ENCODE measurements around the gene LUZP1. TPM values are rescaled to one million over a fixed set of nuclear protein-coding genes. Genes with fewer than 3 reads are reported as not detected.

Gene LUZP1
- total and polyA plus RNA-seq, 9 donors: 6.8 to 30.7 (median 23.2) TPM

- no peaks in the 10 kb centered on the region for H3K4me1 ChIP-seq (ENCODE audit: insufficient read depth)
- WGBS, 3 donors: 87 to 93% (median 93%) methylated on average over 1 of the region's 1 CpG
- DNase-seq: no peak
- no peak overlapping the region for H3K27ac ChIP-seq
- H3K9me3 ChIP-seq: no peaks in the 10 kb centered on the region
- no peak overlapping the region for H3K4me3 ChIP-seq
- intact Hi-C loops (cut with DNase I): no loop called here
- no peak for TF ChIP-seq POLR2A (IDR thresholded peaks at IDR 0.05)
- TF ChIP-seq CTCF (IDR thresholded peaks at IDR 0.05): no peak
- TF ChIP-seq EP300 (IDR thresholded peaks at IDR 0.05): no peak
- H3K27me3 ChIP-seq: no peaks in the 10 kb centered on the region
- H3K36me3 ChIP-seq: no peaks in the 10 kb centered on the region
These were observed 32.2 kb upstream of the LUZP1 start for GRCh38 chr1:23200883-23201282.

GRCh38 chr1:23198373-23198772, 29.7 kb upstream of the LUZP1 start:
- no peaks in the 10 kb centered on the region for H3K27me3 ChIP-seq
- H3K27ac ChIP-seq: no peak overlapping the region
- TF ChIP-seq CTCF (IDR thresholded peaks at IDR 0.05) (no peak), EP300 (IDR thresholded peaks at IDR 0.05) (no peak), POLR2A (IDR thresholded peaks at IDR 0.05) (no peak)
- intact Hi-C loops (cut with DNase I): no loop called here
- no peaks in the 10 kb centered on the region for H3K9me3 ChIP-seq
- H3K4me3 ChIP-seq: no peak overlapping the region
- DNase-seq: no peak
- no peaks in the 10 kb centered on the region for H3K36me3 ChIP-seq
- H3K4me1 ChIP-seq (ENCODE audit: insufficient read depth): no peaks in the 10 kb centered on the region
- 40 to 51% (median 44%) methylated on average over 4 of the region's 4 CpGs for WGBS, 3 donors

GRCh38 chr1:23196627-23197328, 28.1 kb upstream of the LUZP1 start:
- WGBS, 3 donors: 59 to 68% (median 66%) methylated on average over 10 of the region's 10 CpGs
- no peak for DNase-seq
- TF ChIP-seq CTCF (IDR thresholded peaks at IDR 0.05) (no peak), EP300 (IDR thresholded peaks at IDR 0.05) (no peak), POLR2A (IDR thresholded peaks at IDR 0.05) (no peak)

GRCh38 chr1:23194119-23194984, 25.7 kb upstream of the LUZP1 start:
- H3K4me1 ChIP-seq (ENCODE audit: insufficient read depth): no peaks in the 10 kb centered on the region
- no peaks in the 10 kb centered on the region for H3K9me3 ChIP-seq
- H3K27me3 ChIP-seq: no peaks in the 10 kb centered on the region
- H3K4me3 ChIP-seq: no peak overlapping the region
- WGBS, 3 donors: 11 to 24% (median 12%) methylated on average over 11 of the region's 11 CpGs
- no peaks in the 10 kb centered on the region for H3K36me3 ChIP-seq
- no peak for TF ChIP-seq POLR2A (IDR thresholded peaks at IDR 0.05)
- no peak for TF ChIP-seq EP300 (IDR thresholded peaks at IDR 0.05)
- no peak for TF ChIP-seq CTCF (IDR thresholded peaks at IDR 0.05)
- no peak overlapping the region for H3K27ac ChIP-seq
- intact Hi-C loops (cut with DNase I): no loop called here
- no peak for DNase-seq

More at GRCh38 chr1:23196627-23197328, 28.1 kb upstream of the LUZP1 start:
- Histone ChIP-seq H3K27me3 (no peaks in the 10 kb centered on the region), H3K36me3 (no peaks in the 10 kb centered on the region), H3K4me1 (ENCODE audit: insufficient read depth) (no peaks in the 10 kb centered on the region), H3K9me3 (no peaks in the 10 kb centered on the region), H3K4me3 (no peak overlapping the region), H3K27ac (no peak overlapping the region)
- intact Hi-C loops (cut with DNase I): no loop called here

Data from ovary (tissue), 9 donors.